COR-L47 (cell line): ENCODE results near the gene ADARB2.

Experiments
- DNase-seq: peaks from one replicate; lab custom pipeline; 2025; lab: John Stamatoyannopoulos, UW

ADARB2 gene

GRCh38 chr10:1613511-1613910, 123.8 kb downstream of the ADARB2 start:
- no peak for DNase-seq

- no peak for DNase-seq
Observed at GRCh38 chr10:1612908-1613307, 124.4 kb downstream of the ADARB2 start.

GRCh38 chr10:1611936-1612550, 125.3 kb downstream of the ADARB2 start:
- no peak for DNase-seq

- DNase-seq = no peak
Observed at GRCh38 chr10:1610986-1611770, 126.1 kb downstream of the ADARB2 start.

- DNase-seq = no peak
Observed at GRCh38 chr10:1609648-1609970, 127.7 kb downstream of the ADARB2 start.

- no peak for DNase-seq
Observed at GRCh38 chr10:1608851-1609647, 128.3 kb downstream of the ADARB2 start.

- DNase-seq = no peak
Observed at GRCh38 chr10:1608408-1608807, 128.9 kb downstream of the ADARB2 start.

- no peak for DNase-seq
Observed at GRCh38 chr10:1607466-1607865, 129.9 kb downstream of the ADARB2 start.

- DNase-seq = no peak
Observed at GRCh38 chr10:1605999-1606940, 131.1 kb downstream of the ADARB2 start.

GRCh38 chr10:1605121-1605520, 132.2 kb downstream of the ADARB2 start:
- DNase-seq = no peak

GRCh38 chr10:1604246-1604645, 133.1 kb downstream of the ADARB2 start:
- DNase-seq = no peak

GRCh38 chr10:1603181-1603580, 134.1 kb downstream of the ADARB2 start:
- no peak for DNase-seq

GRCh38 chr10:1602037-1602484, 135.3 kb downstream of the ADARB2 start:
- DNase-seq = no peak

- DNase-seq = no peak
Observed at GRCh38 chr10:1601406-1601805, 135.9 kb downstream of the ADARB2 start.

GRCh38 chr10:1600861-1601260, 136.5 kb downstream of the ADARB2 start:
- DNase-seq = no peak

GRCh38 chr10:1598393-1599153, 138.8 kb downstream of the ADARB2 start:
- no peak for DNase-seq

GRCh38 chr10:1597370-1598146, 139.8 kb downstream of the ADARB2 start:
- DNase-seq = no peak

GRCh38 chr10:1596482-1597099, 140.7 kb downstream of the ADARB2 start:
- no peak for DNase-seq

GRCh38 chr10:1595726-1596125, 141.6 kb downstream of the ADARB2 start:
- no peak for DNase-seq

GRCh38 chr10:1595242-1595600, 142.1 kb downstream of the ADARB2 start:
- DNase-seq = no peak
